ENCODE data around the gene ABCC11. TPM values are rescaled to one million over a fixed set of nuclear protein-coding genes. Genes with fewer than 3 reads are reported as not detected.
A peak's percentile ranks its signal among the peaks of the same experiment; 100 is the strongest.

ABCC11 gene
- total RNA-seq, 4 donors from 2014 or later = 0.40 to 0.66 TPM; not detected in 2

DNA sequence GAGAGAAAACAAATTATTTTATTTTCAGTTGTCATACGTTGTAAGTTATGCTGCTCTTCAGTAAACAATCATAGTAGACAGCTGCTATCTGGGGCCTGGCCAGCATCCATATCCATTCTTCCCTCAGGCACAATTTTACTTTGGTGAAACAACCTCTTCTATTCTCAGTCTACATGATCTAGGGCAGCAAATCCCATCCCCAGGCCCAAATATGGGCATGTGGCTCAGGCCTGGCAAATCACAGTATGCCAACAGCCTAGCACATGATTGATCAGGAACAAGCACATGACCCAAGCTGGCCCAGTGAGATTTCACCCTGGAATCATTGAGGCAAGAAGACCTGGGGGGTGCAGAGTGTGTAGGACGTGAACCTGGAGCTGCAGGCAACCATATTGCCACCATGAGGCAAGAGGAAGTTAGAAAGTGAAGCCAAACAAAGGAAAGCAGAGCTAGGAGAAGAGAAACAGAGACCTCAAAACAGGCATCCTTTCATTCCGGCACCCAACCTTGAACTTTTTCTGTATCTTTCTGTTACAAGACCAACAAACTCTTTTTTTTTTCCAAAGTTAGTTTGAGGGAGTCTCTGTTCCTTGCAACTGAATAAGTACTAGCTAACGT, 81.3 kb downstream of the ABCC11 start:
- Histone ChIP-seq H3K4me3 (no peak overlapping the region), H3K4me1 (no peaks in the 10 kb centered on the region), H3K27me3 (no peaks in the 10 kb centered on the region), H3K27ac (no peak overlapping the region), H3K9me3 (no peaks in the 10 kb centered on the region), H3K36me3 (no peaks in the 10 kb centered on the region)
- TF ChIP-seq POLR2A (IDR thresholded peaks at IDR 0.05) (no peak), CTCF (IDR thresholded peaks at IDR 0.05) (no peak)
- peak in 1 of 3 donors; percentile 25 for DNase-seq

GRCh38 chr16:48164907-48165715, 82.2 kb downstream of the ABCC11 start:
- H3K36me3 ChIP-seq = no peaks in the 10 kb centered on the region
- TF ChIP-seq POLR2A (IDR thresholded peaks at IDR 0.05) (no peak), CTCF (IDR thresholded peaks at IDR 0.05) (peak; percentile 50 to 79 (median 74))
- no peak overlapping the region for H3K27ac ChIP-seq
- peak; percentile 46 to 84 (median 80) for DNase-seq
- no peaks in the 10 kb centered on the region for H3K27me3 ChIP-seq
- H3K9me3 ChIP-seq = no peaks in the 10 kb centered on the region
- H3K4me1 ChIP-seq = no peaks in the 10 kb centered on the region
- H3K4me3 ChIP-seq = no peak overlapping the region

DNA sequence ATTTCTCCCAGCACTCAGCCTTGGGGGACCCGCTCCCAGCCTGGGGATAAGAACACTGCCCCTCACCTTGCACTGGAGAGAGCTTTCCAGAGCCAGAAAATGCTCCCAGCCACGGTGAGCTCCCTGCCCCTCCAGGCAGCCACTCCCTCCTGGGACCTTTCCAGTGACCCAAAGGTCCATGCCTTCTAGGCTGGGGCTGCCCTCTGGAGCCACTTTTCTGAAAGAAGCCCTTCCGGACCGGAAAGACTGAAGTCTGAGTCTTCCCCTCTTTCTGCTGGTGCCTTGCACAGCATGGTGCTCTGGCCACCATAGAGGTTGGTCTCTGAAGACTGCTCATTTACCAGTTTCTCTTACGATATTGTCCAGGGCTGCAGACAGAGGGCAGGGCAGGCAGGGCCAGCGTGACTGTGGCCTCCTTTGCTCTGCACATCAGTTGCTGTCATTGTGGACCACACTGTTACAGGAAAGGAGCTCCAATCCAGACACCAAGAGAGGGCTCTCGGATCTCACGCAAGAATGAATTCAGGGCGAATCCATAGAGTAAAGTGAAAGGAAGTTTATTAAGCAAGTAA, 84.4 kb downstream of the ABCC11 start:
- no peaks in the 10 kb centered on the region for H3K4me1 ChIP-seq
- no peaks in the 10 kb centered on the region for H3K27me3 ChIP-seq
- no peaks in the 10 kb centered on the region for H3K9me3 ChIP-seq
- TF ChIP-seq CTCF (IDR thresholded peaks at IDR 0.05) (no peak), POLR2A (IDR thresholded peaks at IDR 0.05) (no peak)
- H3K4me3 ChIP-seq = no peak overlapping the region
- no peaks in the 10 kb centered on the region for H3K36me3 ChIP-seq
- no peak overlapping the region for H3K27ac ChIP-seq
- no peak for DNase-seq

DNA sequence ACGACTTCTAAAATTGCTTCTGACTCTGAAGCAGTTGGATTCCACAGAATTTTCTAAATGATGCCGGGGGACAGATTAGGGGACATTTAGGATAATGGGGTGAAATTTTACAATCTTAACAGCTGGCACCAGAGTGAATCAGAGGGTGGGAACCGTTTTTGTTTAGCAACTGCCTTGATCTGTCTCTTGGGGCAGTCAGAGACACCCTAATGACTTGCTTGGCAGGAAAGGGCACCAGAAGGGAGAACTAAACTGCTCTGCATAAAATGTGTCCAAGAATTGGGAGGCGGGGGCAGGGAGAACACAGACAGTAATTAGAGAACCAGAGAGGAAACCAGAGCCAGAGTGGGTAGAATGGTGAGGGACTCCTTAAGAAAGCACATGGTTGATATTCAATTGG, 85.4 kb downstream of the ABCC11 start:
- H3K9me3 ChIP-seq = no peaks in the 10 kb centered on the region
- H3K27me3 ChIP-seq = no peaks in the 10 kb centered on the region
- H3K27ac ChIP-seq = no peak overlapping the region
- no peaks in the 10 kb centered on the region for H3K4me1 ChIP-seq
- no peaks in the 10 kb centered on the region for H3K36me3 ChIP-seq
- no peak overlapping the region for H3K4me3 ChIP-seq
- no peak for DNase-seq
- TF ChIP-seq CTCF (IDR thresholded peaks at IDR 0.05) = no peak
- no peak for TF ChIP-seq POLR2A (IDR thresholded peaks at IDR 0.05)

DNA sequence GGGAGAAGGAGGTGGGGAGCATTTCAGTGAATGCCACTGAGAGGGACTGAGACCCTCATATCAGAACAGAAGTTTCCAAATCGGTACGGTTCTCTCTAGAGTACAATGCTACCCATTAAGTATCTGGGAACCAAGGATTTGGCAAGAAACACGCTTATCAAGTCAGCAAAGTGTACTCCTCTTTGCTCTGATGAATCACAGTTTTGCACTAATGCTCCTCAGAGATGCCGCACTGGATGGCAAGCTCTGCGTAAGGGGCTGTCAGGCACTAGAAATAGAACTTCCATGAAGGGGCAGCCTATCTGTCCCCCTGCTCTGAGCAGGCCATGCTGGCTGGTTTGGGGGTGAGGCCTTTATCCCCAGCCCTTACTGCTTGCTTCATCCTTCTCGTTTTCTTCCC, 86.8 kb downstream of the ABCC11 start:
- no peaks in the 10 kb centered on the region for H3K4me1 ChIP-seq
- no peak overlapping the region for H3K4me3 ChIP-seq
- no peak for DNase-seq
- TF ChIP-seq CTCF (IDR thresholded peaks at IDR 0.05) = no peak
- no peak for TF ChIP-seq POLR2A (IDR thresholded peaks at IDR 0.05)
- no peaks in the 10 kb centered on the region for H3K27me3 ChIP-seq
- H3K36me3 ChIP-seq = no peaks in the 10 kb centered on the region
- no peak overlapping the region for H3K27ac ChIP-seq
- H3K9me3 ChIP-seq = no peaks in the 10 kb centered on the region

Measured in Peyer's patch (tissue), 4 donors.